Stimulated activated CD8-positive, alpha-beta memory T cell treated with anti-CD3 and anti-CD28 coated beads, Interleukin-2, amount 100 ng/mL, for 1 hour (primary cell): ENCODE measurements around the gene TMEM174.

ENCODE experiments used
- DNase-seq, 2 donors: peaks; one replicate each; pipeline ENCODE4 v3.0.0-alpha.2; 2020; ENCODE audit warnings: low read depth in 2 of 2

TMEM174 gene

DNA sequence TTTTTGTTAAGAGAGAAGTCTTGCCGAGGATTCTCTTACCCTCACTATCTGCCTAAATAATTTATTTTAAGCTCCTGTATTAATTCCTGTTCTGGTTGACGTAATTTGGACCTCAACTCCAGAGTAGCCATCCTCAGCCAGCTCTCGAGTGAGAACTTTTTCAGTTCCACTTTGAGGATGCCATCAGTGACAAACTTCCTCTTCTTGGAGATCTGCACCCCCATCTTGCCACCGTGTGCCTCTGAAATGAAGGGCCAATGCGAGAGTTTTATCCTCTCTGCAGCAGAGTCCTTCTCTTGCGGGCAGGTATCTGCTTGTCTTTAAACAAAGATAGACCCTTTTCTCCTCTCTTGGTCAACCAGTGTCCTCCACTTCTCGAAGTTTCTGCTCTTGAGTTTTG lies 19.5 kb upstream of the TMEM174 start:
- DNase-seq: no peak

DNA sequence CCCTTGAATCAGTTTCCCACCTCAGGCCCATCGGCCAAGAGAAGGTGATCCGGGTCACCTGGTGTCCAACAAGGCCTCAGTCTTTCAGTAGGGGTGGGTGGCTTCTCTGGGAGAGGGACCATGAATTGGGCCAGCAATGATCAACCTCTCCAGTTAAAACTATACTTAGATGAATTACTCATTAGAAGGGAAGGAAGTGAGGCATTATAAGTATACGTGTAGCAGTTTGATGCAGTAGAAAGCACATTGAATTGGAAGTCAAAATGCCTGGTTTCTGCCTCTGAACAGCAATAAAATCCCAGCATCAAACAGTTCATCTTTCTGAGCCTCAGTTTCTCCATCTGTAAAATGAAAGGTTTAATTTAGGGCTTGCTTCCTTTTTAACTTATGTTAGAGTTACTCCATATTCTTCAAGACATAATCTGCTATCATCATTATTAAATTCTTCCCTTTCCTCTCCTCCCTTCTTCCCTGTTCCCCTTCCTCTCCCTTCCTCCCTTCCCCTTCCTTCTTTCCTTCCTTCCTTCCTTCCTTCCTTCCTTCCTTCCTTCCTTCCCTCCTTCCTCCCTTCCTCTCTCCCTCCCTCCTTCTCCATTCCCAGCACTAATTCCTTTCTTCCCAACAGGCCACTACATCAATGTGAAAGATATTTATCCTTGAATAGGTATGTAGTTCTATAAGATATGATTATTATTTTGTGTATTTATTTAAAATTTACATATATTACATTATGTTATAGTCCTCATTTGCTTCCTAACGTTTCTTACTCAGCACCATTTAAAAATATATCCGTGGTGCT lies 18.6 kb upstream of the TMEM174 start:
- no peak for DNase-seq

DNA sequence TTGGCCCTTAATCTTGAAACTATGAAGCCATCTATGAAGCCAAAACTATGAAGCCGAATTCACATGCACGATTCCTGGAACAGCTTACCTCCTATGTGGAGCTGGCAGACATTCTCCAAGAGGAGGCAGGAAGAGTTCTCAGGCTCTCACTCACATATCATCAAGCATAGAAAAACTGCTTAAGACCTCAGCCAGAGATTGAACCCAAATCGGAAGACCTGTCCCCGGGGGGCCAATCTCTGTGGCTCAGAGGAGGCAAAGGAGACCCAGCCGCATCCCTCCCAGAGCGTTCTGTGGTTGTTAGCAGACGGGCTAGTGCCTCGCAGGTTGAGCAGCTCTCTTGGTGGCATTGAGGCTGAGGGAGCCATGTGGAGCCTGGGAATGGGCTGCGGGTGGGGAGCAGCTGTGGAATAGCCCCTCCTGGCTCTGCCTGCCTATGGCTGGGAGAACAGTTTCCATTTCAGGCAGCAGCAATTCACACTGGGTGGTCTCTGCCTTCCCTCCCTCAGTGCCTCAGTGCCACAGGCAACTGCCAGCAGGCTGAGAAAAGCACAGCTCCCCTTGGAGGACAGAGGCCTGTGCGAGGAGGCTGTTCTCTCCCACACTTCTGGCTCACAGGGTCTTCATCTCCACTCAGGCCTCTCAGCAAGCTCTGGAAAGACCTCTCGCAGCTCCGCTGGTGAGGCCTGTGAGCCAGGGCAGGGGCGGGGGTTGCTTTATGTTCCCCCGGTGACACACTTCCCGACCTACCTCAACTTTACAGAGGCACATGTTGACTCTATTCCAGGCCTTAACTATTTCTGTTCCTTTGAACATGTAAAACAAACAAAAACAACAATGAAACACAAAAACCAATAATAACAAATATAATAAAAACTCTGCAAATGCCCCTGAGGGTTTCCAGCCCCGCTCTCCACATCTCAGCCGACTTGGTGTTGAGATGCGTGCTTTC lies 17.4 kb upstream of the TMEM174 start:
- DNase-seq: no peak

DNA sequence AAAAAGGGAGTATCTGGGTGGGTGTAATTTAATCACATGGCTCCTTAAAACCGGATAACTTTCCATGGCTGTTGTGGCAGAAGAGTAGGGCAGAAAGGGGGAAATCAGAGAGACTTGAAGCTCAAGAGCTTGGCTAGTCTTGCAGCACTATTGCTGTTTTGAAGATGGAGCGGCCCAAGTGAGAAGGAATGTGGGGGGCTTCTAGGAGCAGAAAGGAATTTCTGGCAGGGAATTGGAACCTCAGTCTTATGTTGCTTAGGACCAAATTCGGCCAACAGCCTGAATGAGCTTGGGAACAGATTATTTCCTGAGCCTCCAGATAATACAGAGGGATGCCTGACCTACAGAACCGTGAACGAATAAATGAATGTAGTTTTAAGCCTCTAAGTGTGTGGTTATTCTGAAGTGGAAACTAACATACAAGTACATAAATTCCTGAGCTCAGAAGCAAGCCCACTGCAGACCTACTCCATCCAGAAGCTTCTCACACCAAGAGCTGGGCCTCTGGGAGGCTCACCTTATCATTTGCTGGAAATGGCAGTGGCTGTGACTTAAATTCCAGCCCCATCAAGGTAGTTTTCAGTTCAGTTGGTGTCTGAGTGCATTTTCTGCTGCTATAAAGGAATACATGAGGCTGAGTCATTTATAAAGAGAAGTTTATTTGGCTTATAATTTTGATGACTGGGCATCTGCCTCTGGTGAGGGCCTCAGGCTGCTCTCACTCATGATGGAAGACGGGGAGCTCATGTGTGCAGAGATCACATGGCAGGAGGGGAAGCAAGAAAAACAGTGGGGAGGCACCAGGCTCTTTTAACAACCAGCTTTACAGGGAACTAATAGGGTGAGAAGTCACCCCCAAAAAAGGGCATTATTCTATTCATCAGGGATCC lies 15.3 kb upstream of the TMEM174 start:
- DNase-seq: no peak

DNA sequence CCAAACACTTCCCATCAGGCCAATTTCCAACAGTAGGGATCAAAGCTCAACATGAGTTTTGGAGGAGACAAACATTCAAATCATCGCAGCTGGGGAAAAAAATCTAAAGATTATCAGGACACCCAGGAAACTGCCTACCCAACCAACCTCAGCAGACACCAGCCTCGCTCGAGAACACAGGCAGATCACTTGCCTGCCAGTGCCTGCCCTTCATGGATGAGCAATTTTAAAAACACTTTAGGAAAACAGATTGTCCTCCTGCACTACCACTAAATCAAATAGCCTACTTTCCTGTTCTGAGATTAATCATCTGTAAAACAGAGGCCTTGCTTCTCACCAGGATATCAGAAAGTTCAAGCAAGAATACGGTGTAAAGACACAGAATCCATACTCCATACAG lies 14.7 kb upstream of the TMEM174 start:
- DNase-seq: no peak

DNA sequence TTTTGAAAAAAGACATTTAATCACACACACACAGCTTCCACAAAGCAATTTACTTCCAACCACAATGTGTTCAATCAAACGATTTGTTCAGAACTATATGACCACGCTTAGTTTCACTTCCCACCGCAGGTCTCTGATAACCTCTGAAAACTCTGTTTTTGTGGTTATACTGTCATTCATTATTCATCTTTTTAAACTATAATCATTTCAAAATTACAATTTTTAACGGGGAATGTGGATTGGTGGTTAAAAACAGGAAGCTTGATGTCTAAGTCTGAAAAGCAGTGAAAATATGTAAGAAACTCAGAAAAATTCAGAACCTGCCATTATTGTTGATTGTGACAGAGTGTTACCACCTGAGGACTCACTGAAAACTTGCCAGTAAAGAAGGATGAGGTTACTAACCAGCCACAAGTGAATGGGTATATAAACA lies 12.7 kb upstream of the TMEM174 start:
- DNase-seq: no peak

DNA sequence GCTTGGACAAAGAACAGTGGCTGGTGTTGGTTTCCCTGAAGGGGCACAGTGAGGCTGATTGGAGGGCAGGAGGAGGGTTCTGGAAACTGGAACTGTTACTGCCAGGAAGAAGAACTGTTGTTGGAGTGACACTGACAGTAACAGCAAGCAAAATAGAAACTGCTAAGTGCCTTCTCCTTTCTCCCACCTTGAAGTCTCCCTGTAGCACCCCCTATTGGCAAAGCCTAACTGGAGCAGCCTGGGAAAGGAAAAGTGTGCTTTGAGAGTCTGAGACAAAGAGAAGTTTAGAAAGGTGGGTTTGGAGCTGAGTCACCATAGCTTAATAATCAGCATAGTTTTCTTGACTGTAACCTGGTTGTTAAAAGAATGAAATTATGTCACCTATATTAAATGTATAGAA lies 2.5 kb upstream of the TMEM174 start:
- no peak for DNase-seq

DNA sequence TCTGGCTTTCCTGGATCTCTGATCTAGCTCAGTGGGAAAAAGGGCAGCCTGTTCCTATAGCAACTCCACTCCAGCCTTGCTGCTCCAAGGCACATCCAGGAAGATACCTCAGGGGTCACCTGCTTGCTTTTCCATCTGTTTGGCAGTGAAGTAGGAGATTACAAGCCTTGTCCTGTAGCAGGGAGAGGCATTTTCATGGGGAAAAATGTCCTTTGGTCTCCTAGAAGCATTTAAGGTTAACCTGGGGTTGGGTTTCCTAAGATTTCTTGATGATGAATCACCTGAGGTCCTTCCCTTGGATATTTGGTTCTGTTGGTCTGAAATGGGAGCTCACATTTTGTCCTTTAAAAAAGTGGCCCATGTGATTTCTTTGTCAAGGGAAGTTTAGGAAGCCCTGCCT lies 1.5 kb upstream of the TMEM174 start:
- no peak for DNase-seq

DNA sequence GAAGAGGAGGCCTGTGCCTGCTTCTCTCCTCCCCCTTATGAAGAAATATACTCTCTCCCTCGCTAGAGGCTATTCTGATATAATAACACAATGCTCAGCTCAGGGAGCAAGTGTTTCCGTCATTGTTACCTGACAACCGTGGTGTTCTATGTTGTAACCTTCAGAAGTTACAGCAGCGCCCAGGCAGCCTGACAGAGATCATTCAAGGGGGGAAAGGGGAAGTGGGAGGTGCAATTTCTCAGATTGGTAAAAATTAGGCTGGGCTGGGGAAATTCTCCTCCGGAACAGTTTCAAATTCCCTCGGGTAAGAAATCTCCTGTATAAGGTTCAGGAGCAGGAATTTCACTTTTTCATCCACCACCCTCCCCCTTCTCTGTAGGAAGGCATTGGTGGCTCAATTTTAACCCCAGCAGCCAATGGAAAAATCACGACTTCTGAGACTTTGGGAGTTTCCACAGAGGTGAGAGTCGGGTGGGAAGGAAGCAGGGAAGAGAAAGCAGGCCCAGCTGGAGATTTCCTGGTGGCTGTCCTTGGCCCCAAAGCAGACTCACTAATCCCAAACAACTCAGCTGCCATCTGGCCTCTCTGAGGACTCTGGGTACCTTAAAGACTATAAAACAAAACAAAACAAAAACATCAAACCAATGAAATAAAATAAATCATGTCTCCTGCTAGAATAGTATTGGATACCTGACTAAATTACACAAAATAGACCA lies 1.3 kb downstream of the TMEM174 start:
- no peak for DNase-seq

DNA sequence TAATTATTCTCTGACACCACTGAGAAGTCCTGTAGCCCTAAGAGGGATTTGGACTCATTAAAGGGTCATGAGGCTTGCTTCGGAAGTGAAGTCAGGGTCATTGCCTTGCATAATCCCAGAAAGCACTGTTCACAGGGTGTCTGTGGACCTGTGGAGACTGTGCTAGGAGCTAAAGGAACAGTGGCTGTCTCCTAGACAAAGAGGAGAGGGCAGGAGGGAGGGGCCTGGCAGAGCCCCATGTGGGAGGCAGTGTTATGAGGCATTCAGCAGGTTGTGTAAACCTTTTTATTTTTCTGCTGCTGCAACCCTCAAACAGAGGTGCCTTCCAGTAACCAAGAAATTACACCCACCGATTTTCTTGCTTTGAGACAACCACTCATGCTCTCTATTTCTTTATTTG lies 3.3 kb downstream of the TMEM174 start:
- no peak for DNase-seq

DNA sequence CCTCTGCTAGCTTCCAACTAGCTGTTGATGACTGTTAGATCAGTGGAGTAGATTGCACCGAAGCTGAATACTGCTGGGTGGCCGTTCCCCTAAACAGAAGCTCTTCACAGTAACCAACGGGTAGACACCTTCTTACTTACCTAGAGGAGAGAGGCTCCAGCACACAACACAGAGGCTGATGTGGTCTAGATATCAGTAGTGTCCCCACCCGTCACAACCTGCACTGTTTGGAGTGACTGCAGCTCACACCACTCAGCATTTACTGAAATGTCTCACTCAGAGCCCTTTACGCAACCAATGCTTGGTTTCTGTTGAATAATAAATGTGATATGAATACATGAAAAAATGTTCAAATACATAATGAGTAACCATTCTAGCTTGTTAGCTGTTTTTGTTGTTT lies 5.3 kb downstream of the TMEM174 start:
- DNase-seq: no peak

DNA sequence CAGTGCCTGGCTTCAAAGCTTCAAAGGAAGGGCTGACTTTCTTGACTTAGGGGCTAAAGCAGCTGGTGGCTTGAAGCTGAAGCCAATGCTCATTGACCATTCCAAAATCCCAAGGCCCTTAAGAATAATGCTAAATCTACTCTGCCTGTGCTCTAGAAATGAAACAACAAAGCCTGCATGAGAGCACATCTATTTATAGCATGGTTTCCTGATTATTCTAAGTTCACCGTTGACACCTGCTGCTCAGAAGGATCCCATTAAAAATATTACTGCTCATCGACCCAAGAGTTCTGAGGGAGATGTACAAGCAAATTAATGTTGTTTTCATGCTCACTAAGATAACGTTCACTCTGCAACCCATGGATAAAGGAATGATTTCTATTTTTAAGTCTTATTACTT lies 6.7 kb downstream of the TMEM174 start:
- DNase-seq: no peak

DNA sequence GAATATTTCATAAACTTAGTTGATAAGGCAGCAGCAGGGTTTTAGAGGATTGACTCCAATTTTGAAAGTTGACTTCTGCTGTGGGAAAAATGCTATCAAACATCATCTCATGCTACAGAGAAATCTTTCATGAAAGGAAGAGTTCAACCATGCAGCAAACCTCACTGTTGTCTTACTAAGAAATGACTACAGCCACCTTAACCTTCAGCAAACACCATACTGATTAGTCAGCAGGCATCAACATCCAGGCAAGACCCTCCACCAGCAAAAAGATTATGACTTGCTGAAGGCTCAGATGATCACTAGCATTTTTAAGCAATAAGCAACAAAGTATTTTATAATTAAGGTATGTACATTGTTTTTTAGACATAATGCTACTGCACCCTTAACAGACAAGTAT lies 7.6 kb downstream of the TMEM174 start:
- no peak for DNase-seq

DNA sequence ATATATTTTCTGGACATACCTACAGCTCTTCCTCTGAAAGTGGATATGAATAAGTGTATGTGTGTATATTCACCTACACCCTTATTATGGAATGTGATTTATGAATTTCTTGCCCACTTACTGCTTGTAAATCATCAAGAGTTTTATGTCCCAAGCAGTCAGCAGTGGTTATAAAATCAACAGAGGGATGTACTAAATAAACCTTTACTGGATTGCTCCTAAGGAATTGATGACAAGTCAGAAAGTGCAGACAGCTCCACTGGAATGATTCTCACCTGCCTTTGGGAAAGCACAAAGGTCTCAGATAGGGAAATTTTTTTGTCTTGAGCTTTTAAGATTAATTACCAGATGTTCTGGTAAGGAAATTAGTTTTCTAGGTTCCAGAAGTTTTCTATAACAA lies 9.3 kb downstream of the TMEM174 start:
- DNase-seq: no peak

DNA sequence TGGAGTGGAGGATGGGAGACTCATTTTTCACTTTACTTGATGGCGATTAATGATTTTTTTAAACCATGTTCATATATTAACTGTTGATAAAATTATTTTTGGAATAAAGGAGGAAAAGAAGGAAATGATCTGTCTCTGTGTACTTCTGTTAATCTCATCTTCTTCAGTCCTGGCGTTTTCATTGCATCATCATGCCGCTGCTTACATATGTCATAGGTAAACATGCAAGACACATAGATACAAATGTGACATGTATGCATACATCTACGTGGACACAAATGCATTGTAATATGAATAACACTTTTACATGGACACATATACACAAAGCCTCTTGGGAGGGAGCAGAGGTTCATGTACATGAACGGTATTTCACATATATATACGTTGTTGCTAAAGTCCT lies 10.0 kb downstream of the TMEM174 start:
- no peak for DNase-seq

DNA sequence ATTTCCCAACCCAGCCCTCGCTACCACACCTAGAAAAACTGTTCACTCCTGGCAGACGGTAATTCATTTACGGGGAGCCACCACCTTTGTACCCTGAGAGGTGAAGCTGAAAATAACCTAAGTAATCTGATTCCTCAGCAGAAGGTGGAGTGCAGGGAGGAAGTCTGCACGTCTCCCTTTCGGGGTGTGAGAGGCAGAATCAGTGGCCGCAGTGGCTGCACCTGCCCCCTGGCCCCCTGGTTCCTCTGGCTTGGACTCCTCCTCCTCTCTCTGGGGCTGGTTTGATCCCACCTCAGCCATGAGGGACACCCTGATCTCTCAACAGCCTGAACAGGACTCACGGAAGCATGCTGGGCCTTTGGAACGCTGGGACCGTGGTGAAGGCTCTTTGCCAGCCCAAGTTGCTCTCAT lies 10.5 kb downstream of the TMEM174 start:
- DNase-seq: no peak

DNA sequence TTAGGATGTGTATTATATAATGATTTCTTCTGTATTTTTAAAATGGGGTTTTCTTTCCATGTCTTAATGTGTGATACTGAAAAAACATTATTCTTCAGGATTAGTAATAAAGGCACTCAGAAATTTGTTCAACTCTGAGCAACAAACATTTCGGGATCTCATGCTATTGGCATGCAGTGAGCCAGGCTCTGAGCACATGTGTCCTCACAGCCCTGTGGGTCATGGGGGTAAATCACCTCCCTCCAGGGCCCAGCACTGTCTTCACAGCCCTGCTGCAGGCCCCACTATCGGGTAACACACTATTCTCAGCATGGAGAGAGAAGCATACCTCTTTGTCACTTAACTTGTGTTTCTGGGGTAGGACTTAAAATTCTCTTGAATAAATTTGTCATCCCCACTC lies 14.0 kb downstream of the TMEM174 start:
- DNase-seq: no peak

DNA sequence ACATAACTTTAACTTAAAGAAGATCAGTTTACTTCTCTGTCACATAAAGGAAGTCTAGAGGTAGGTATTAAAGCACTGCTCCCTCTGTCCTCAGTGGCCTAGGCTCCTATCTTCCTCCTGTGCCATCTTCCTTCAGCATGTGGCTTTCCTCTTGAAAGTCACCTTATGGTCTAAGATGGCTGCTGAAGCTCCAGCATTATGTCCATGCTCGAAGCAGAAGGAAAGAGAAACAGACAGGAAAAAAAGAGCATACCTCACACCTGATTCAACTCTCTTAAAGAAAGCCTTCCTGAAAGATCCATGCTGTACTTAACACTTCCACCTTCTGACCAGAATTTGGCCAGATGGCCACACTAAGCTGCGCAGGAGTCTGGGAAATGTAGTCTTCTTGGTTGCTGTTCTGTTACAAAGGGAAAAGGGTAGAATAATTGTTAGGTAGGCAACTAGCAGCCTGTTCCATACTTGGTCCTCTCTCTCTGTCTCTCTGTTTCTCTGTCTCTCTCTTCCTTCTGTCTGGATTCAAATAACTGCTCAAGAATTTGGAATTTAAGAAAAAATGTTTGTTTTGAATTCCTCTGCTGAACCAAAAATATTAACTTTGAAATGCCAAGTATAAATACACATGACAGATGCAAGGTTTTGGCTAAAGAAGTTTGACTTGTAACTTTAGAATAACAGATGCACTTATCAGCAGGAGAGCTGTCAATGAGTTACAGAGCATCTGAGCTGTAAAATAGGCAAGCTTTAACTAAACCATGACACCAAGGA lies 16.0 kb downstream of the TMEM174 start:
- no peak for DNase-seq

DNA sequence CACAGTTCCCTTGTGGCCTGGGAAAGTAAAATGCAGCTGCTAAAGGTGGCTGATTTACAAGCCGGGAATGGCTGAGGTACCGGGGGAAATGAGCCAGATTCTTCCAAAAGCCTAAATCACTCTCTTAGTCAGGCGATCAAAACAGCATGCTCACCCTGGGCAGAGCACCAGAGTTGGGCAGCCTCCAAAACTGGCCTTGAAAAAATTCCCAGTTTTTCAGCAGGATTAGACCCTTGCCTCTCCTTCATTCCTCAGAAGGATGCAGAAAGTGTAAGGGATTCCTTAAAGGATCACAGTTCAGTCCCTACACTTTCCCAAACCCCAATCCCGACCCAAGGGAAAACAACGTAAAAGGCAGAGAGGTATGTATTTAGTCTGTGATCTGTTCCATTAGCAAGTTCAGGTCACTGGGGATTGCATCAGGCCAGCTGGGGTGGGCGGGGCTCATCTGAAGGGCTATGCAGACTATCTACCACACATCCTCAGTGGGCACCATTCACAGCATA lies 16.9 kb downstream of the TMEM174 start:
- DNase-seq: no peak

DNA sequence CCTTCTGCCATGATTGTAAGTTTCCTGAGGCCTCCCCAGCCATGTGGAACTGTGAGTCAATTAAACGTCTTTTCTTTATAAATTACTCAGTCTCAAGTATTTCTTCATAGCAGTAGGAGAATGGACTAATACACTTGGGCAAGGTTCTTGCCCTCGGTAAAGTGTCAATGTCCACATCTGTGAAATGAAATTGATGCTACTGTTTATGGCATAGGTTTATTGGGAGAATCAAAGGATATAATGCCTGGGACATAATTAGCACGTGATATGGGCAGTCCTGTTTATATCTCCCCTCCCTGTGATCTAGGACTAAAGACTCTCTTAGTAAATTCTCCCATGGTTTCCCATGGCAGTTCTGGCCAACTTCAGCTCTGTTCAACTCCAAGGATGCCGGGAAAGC lies 19.4 kb downstream of the TMEM174 start:
- no peak for DNase-seq
